ENCODE measurements around the gene DSCAM.

DSCAM gene

GRCh38 chr21:40840401-40841125, 6.4 kb downstream of the DSCAM start:
- Histone ChIP-seq H3K36me3 (ENCODE audit: insufficient read depth, low read length) (no peaks in the 10 kb centered on the region), H3K27me3 (ENCODE audit: insufficient read depth, low read length) (peaks cover 48% of the 10 kb centered on the region), H3K4me3 (ENCODE audit: low read length) (no peak overlapping the region), H3K27ac (ENCODE audit: low read depth, low read length) (no peak overlapping the region), H3K4me1 (ENCODE audit: insufficient read depth, low read length) (no peaks in the 10 kb centered on the region), H3K9me3 (ENCODE audit: insufficient read depth, low read depth, low read length) (no peaks in the 10 kb centered on the region), H3K9ac (ENCODE audit: low read depth, low read length) (no peak overlapping the region)
- 94% methylated on average over 14 of the region's 15 CpGs for WGBS

GRCh38 chr21:40839521-40839920, 7.4 kb downstream of the DSCAM start:
- Histone ChIP-seq H3K4me3 (ENCODE audit: low read length) (no peak overlapping the region), H3K9me3 (ENCODE audit: insufficient read depth, low read depth, low read length) (no peaks in the 10 kb centered on the region), H3K4me1 (ENCODE audit: insufficient read depth, low read length) (no peaks in the 10 kb centered on the region), H3K9ac (ENCODE audit: low read depth, low read length) (no peak overlapping the region), H3K27me3 (ENCODE audit: insufficient read depth, low read length) (peaks cover 38% of the 10 kb centered on the region), H3K27ac (ENCODE audit: low read depth, low read length) (no peak overlapping the region), H3K36me3 (ENCODE audit: insufficient read depth, low read length) (no peaks in the 10 kb centered on the region)
- 93% methylated on average over 2 of the region's 2 CpGs for WGBS

GRCh38 chr21:40837456-40837855, 9.5 kb downstream of the DSCAM start:
- Histone ChIP-seq H3K4me3 (ENCODE audit: low read length) (no peak overlapping the region), H3K9me3 (ENCODE audit: insufficient read depth, low read depth, low read length) (no peaks in the 10 kb centered on the region), H3K27me3 (ENCODE audit: insufficient read depth, low read length) (peaks cover 31% of the 10 kb centered on the region), H3K9ac (ENCODE audit: low read depth, low read length) (no peak overlapping the region), H3K4me1 (ENCODE audit: insufficient read depth, low read length) (no peaks in the 10 kb centered on the region), H3K36me3 (ENCODE audit: insufficient read depth, low read length) (no peaks in the 10 kb centered on the region), H3K27ac (ENCODE audit: low read depth, low read length) (no peak overlapping the region)
- 96% methylated on average over 5 of the region's 5 CpGs for WGBS

GRCh38 chr21:40835184-40835694, 11.7 kb downstream of the DSCAM start:
- no peaks in the 10 kb centered on the region for H3K9me3 ChIP-seq (ENCODE audit: insufficient read depth, low read depth, low read length)
- no peak overlapping the region for H3K9ac ChIP-seq (ENCODE audit: low read depth, low read length)
- H3K27ac ChIP-seq (ENCODE audit: low read depth, low read length): no peak overlapping the region
- no peak overlapping the region for H3K4me3 ChIP-seq (ENCODE audit: low read length)
- peaks cover 9% of the 10 kb centered on the region for H3K27me3 ChIP-seq (ENCODE audit: insufficient read depth, low read length)
- H3K4me1 ChIP-seq (ENCODE audit: insufficient read depth, low read length): 0 out of 2 replicates have a peak, but pooled peaks cover 3% of the 10 kb centered on the region
- no peaks in the 10 kb centered on the region for H3K36me3 ChIP-seq (ENCODE audit: insufficient read depth, low read length)
- WGBS: 100% methylated on average over 1 of the region's 2 CpGs

GRCh38 chr21:40833184-40833583, 13.8 kb downstream of the DSCAM start:
- Histone ChIP-seq H3K27me3 (ENCODE audit: insufficient read depth, low read length) (no peaks in the 10 kb centered on the region), H3K4me1 (ENCODE audit: insufficient read depth, low read length) (0 out of 2 replicates have a peak, but pooled peaks cover 3% of the 10 kb centered on the region), H3K9me3 (ENCODE audit: insufficient read depth, low read depth, low read length) (no peaks in the 10 kb centered on the region), H3K36me3 (ENCODE audit: insufficient read depth, low read length) (no peaks in the 10 kb centered on the region), H3K9ac (ENCODE audit: low read depth, low read length) (no peak overlapping the region), H3K27ac (ENCODE audit: low read depth, low read length) (no peak overlapping the region), H3K4me3 (ENCODE audit: low read length) (no peak overlapping the region)
- 84% methylated on average over 6 of the region's 6 CpGs for WGBS

GRCh38 chr21:40832316-40832715, 14.6 kb downstream of the DSCAM start:
- Histone ChIP-seq H3K9me3 (ENCODE audit: insufficient read depth, low read depth, low read length) (no peaks in the 10 kb centered on the region), H3K9ac (ENCODE audit: low read depth, low read length) (no peak overlapping the region), H3K36me3 (ENCODE audit: insufficient read depth, low read length) (no peaks in the 10 kb centered on the region), H3K4me3 (ENCODE audit: low read length) (no peak overlapping the region), H3K27ac (ENCODE audit: low read depth, low read length) (no peak overlapping the region), H3K4me1 (ENCODE audit: insufficient read depth, low read length) (0 out of 2 replicates have a peak, but pooled peaks cover 3% of the 10 kb centered on the region), H3K27me3 (ENCODE audit: insufficient read depth, low read length) (no peaks in the 10 kb centered on the region)
- WGBS: 97% methylated on average over 5 of the region's 6 CpGs

GRCh38 chr21:40830836-40831235, 16.1 kb downstream of the DSCAM start:
- Histone ChIP-seq H3K36me3 (ENCODE audit: insufficient read depth, low read length) (no peaks in the 10 kb centered on the region), H3K27ac (ENCODE audit: low read depth, low read length) (no peak overlapping the region), H3K4me1 (ENCODE audit: insufficient read depth, low read length) (0 out of 2 replicates have a peak, but pooled peaks cover 3% of the 10 kb centered on the region), H3K4me3 (ENCODE audit: low read length) (no peak overlapping the region), H3K9me3 (ENCODE audit: insufficient read depth, low read depth, low read length) (no peaks in the 10 kb centered on the region), H3K27me3 (ENCODE audit: insufficient read depth, low read length) (no peaks in the 10 kb centered on the region), H3K9ac (ENCODE audit: low read depth, low read length) (no peak overlapping the region)
- WGBS: 74% methylated on average over 4 of the region's 4 CpGs

- H3K27ac ChIP-seq (ENCODE audit: low read depth, low read length): no peak overlapping the region
- no peaks in the 10 kb centered on the region for H3K9me3 ChIP-seq (ENCODE audit: insufficient read depth, low read depth, low read length)
- 93% methylated on average over 2 of the region's 2 CpGs for WGBS
- H3K36me3 ChIP-seq (ENCODE audit: insufficient read depth, low read length): no peaks in the 10 kb centered on the region
- H3K4me1 ChIP-seq (ENCODE audit: insufficient read depth, low read length): 0 out of 2 replicates have a peak, but pooled peaks cover 3% of the 10 kb centered on the region
- no peak overlapping the region for H3K9ac ChIP-seq (ENCODE audit: low read depth, low read length)
- no peak overlapping the region for H3K4me3 ChIP-seq (ENCODE audit: low read length)
- H3K27me3 ChIP-seq (ENCODE audit: insufficient read depth, low read length): no peaks in the 10 kb centered on the region
Observed at GRCh38 chr21:40829791-40830190, 17.2 kb downstream of the DSCAM start.

- no peaks in the 10 kb centered on the region for H3K9me3 ChIP-seq (ENCODE audit: insufficient read depth, low read depth, low read length)
- H3K27me3 ChIP-seq (ENCODE audit: insufficient read depth, low read length): no peaks in the 10 kb centered on the region
- H3K9ac ChIP-seq (ENCODE audit: low read depth, low read length): no peak overlapping the region
- no peak overlapping the region for H3K4me3 ChIP-seq (ENCODE audit: low read length)
- H3K4me1 ChIP-seq (ENCODE audit: insufficient read depth, low read length): 0 out of 2 replicates have a peak, but pooled peaks cover 3% of the 10 kb centered on the region
- H3K36me3 ChIP-seq (ENCODE audit: insufficient read depth, low read length): no peaks in the 10 kb centered on the region
- no peak overlapping the region for H3K27ac ChIP-seq (ENCODE audit: low read depth, low read length)
- 96% methylated on average over 5 of the region's 5 CpGs for WGBS
Observed at GRCh38 chr21:40829308-40829707, 17.6 kb downstream of the DSCAM start.

GRCh38 chr21:40827509-40827908, 19.4 kb downstream of the DSCAM start:
- Histone ChIP-seq H3K27me3 (ENCODE audit: insufficient read depth, low read length) (no peaks in the 10 kb centered on the region), H3K27ac (ENCODE audit: low read depth, low read length) (no peak overlapping the region), H3K4me1 (ENCODE audit: insufficient read depth, low read length) (0 out of 2 replicates have a peak, but pooled peaks cover 3% of the 10 kb centered on the region), H3K4me3 (ENCODE audit: low read length) (no peak overlapping the region), H3K9me3 (ENCODE audit: insufficient read depth, low read depth, low read length) (no peaks in the 10 kb centered on the region), H3K36me3 (ENCODE audit: insufficient read depth, low read length) (no peaks in the 10 kb centered on the region), H3K9ac (ENCODE audit: low read depth, low read length) (no peak overlapping the region)
- 95% methylated on average over 4 of the region's 4 CpGs for WGBS

GRCh38 chr21:40819071-40819900, 27.7 kb downstream of the DSCAM start:
- Histone ChIP-seq H3K4me1 (ENCODE audit: insufficient read depth, low read length) (no peaks in the 10 kb centered on the region), H3K36me3 (ENCODE audit: insufficient read depth, low read length) (no peaks in the 10 kb centered on the region), H3K9ac (ENCODE audit: low read depth, low read length) (no peak overlapping the region), H3K4me3 (ENCODE audit: low read length) (no peak overlapping the region), H3K27ac (ENCODE audit: low read depth, low read length) (no peak overlapping the region), H3K9me3 (ENCODE audit: insufficient read depth, low read depth, low read length) (no peaks in the 10 kb centered on the region), H3K27me3 (ENCODE audit: insufficient read depth, low read length) (no peaks in the 10 kb centered on the region)
- 96% methylated on average over 7 of the region's 7 CpGs for WGBS

Measured in HUES64 (cell line).